SK-N-SH treated with all-trans-retinoic acid at 6 μM for 48 hours (cell line): ENCODE results near the gene VMP1.
A peak's percentile ranks its signal among the peaks of the same experiment; 100 is the strongest.

Experiments used
- ATAC-seq: fragments of 200-7000 bp; cut with Tn5 transposase; 3 replicates; pipeline ENCODE4 v1.9.1; 2020; ENCODE audit warnings: mild to moderate bottlenecking, moderate library complexity
- ARNTL ChIP-seq: fragments of 450-650 bp; formaldehyde crosslinking; IDR thresholded peaks from 2 replicates; pipeline ENCODE4 v1.5.0; 2020; ENCODE audit warnings: low read depth, mild to moderate bottlenecking, moderate library complexity, borderline replicate concordance
- BACH2 ChIP-seq: fragments of 250-450 bp; sonication (Bioruptor Pico); IDR thresholded peaks from 2 replicates; pipeline ENCODE4 v1.9.0; 2021; ENCODE audit warnings: mild to moderate bottlenecking, borderline replicate concordance
- ESRRG ChIP-seq: fragments of 250-450 bp; sonication (Bioruptor Pico); IDR thresholded peaks from 2 replicates; pipeline ENCODE4 v1.6.1; 2021; ENCODE audit warnings: mild to moderate bottlenecking
- GLIS3 ChIP-seq: fragments of 250-450 bp; sonication (Bioruptor Pico); IDR thresholded peaks from 2 replicates; pipeline ENCODE4 v1.5.0; 2020; ENCODE audit warnings: mild to moderate bottlenecking, moderate library complexity
- ISL1 ChIP-seq: fragments of 250-450 bp; sonication (Bioruptor Pico); IDR thresholded peaks from 2 replicates; pipeline ENCODE4 v2.1.2; 2022; ENCODE audit warnings: mild to moderate bottlenecking, moderate library complexity
- OSR1 ChIP-seq: fragments of 250-450 bp; sonication (Bioruptor Pico); IDR thresholded peaks from 2 replicates; pipeline ENCODE4 v1.8.0; 2022; ENCODE audit warnings: moderate library complexity, mild to moderate bottlenecking, inconsistent platforms
- PPARA ChIP-seq: fragments of 250-450 bp; sonication (Bioruptor Pico); IDR thresholded peaks from 2 replicates; pipeline ENCODE4 v1.5.0; 2020; ENCODE audit warnings: mild to moderate bottlenecking, borderline replicate concordance
- RARB ChIP-seq: fragments of 250-450 bp; sonication (Bioruptor Pico); IDR thresholded peaks from 2 replicates; pipeline ENCODE4 v1.8.0; 2021; ENCODE audit warnings: mild to moderate bottlenecking, moderate library complexity
- SNAI2 ChIP-seq: fragments of 250-450 bp; sonication (Bioruptor Pico); IDR thresholded peaks from 2 replicates; pipeline ENCODE4 v1.5.0; 2020; ENCODE audit warnings: mild to moderate bottlenecking, moderate library complexity
- TCF4 ChIP-seq: fragments of 250-450 bp; sonication (Bioruptor Pico); IDR thresholded peaks from 2 replicates; pipeline ENCODE4 v1.8.0; 2021; ENCODE audit warnings: mild to moderate bottlenecking, moderate library complexity, borderline replicate concordance
- TOX ChIP-seq: fragments of 250-450 bp; sonication (Bioruptor Pico); IDR thresholded peaks from 2 replicates; pipeline ENCODE4 v1.8.0; 2021; ENCODE audit warnings: mild to moderate bottlenecking, moderate library complexity, borderline replicate concordance
- ZFP3 ChIP-seq: fragments of 250-450 bp; sonication (Bioruptor Pico); IDR thresholded peaks from 2 replicates; pipeline ENCODE4 v1.5.0; 2020; ENCODE audit warnings: mild to moderate bottlenecking, moderate library complexity
- ZFP30 ChIP-seq: fragments of 450-650 bp; formaldehyde crosslinking; IDR thresholded peaks from 2 replicates; pipeline ENCODE4 v1.5.0; 2022; ENCODE audit warnings: mild to moderate bottlenecking, moderate library complexity
- ZNF565 ChIP-seq: fragments of 450-650 bp; formaldehyde crosslinking; conservative IDR thresholded peaks from 2 replicates; pipeline ENCODE4 v1.5.0; 2020; ENCODE audit warnings: low read depth, mild to moderate bottlenecking, moderate library complexity
- ZNF70 ChIP-seq: fragments of 450-650 bp; formaldehyde crosslinking; IDR thresholded peaks from 2 replicates; pipeline ENCODE4 v1.5.0; 2020; ENCODE audit warnings: mild to moderate bottlenecking, moderate library complexity
- ZNF8 ChIP-seq: fragments of 450-650 bp; formaldehyde crosslinking; IDR thresholded peaks from 2 replicates; pipeline ENCODE4 v1.5.0; 2020; ENCODE audit warnings: mild to moderate bottlenecking, moderate library complexity
- TF ChIP-seq, protein P1 (sequence below): fragments of 250-450 bp; sonication (Bioruptor Pico); IDR thresholded peaks from 2 replicates; pipeline ENCODE4 v1.8.0; 2021; ENCODE audit warnings: low read depth, mild to moderate bottlenecking, moderate library complexity, borderline replicate concordance
- TF ChIP-seq, protein P2 (sequence below): fragments of 250-450 bp; sonication (Bioruptor Pico); IDR thresholded peaks from 2 replicates; pipeline ENCODE4 v1.8.0; 2020; ENCODE audit warnings: mild to moderate bottlenecking, moderate library complexity, borderline replicate concordance
- TF ChIP-seq, protein P3 (sequence below): fragments of 250-450 bp; sonication (Bioruptor Pico); IDR thresholded peaks from 2 replicates; pipeline ENCODE4 v1.5.1; 2020; ENCODE audit warnings: low read depth, mild to moderate bottlenecking, moderate library complexity
- TF ChIP-seq, protein P4 (sequence below): fragments of 250-450 bp; sonication (Bioruptor Pico); IDR thresholded peaks from 2 replicates; pipeline ENCODE4 v1.5.1; 2021; ENCODE audit warnings: mild to moderate bottlenecking, moderate library complexity
- TF ChIP-seq, protein P5 (sequence below): fragments of 250-450 bp; sonication (Bioruptor Pico); IDR thresholded peaks from 2 replicates; pipeline ENCODE4 v1.5.0; 2020; ENCODE audit warnings: mild to moderate bottlenecking, moderate library complexity

The VMP1 gene

DNA sequence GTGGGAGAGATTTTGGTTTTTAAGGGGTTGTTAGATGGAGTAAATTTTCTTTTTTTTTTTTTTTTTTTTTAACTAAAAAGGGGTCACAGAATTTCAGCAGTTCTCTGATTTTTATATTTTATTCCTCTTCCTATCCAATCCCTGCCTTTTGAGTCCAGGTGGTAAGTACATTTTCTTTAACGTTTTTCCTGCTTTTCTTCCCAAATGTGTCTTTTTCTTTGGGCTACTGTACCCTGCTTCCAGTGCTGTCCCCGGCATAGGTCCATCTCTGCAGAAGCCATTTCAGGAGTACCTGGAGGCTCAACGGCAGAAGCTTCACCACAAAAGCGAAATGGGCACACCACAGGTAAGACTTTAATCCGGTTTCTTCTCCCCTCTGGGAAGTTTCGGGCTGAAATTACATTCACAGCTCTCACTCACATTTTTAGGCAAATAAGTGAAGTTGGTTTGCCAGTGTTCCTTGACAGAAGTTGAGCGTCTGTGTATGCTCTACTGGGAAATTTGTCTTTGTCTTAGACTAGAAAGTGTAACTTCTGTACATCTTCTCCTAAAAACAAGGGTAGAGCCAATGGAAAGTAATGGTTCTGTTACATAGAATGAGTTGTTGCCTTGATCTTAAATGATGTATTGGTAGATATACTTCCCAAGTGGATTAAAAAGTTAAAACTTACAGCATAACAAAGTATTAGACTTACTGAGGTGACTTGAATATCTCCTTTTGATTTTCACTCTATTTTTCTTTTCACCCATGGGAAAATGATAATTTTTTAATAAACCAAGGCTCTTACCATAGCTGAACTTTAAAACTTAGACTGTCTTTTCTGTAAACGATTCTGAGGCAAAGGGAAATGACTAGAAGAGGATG, 130.8 kb downstream of the VMP1 start:
- TF ChIP-seq PPARA (CRISPR knock-in tag) (no peak), ZNF8 (peak; percentile 20; the same call in 1 of the 2 replicates), ESRRG (CRISPR knock-in tag) (peak; percentile 96), OSR1 (CRISPR knock-in tag) (0 out of 2 replicates have a peak, but pooled peaks have one; percentile 26), ZFP30 (CRISPR knock-in tag) (peak; percentile 29; the same call in 1 of the 2 replicates), TOX (CRISPR knock-in tag) (no peak), ZFP3 (CRISPR knock-in tag) (no peak), RARB (CRISPR knock-in tag) (no peak), SNAI2 (CRISPR knock-in tag) (no peak), TCF4 (CRISPR knock-in tag) (no peak), ISL1 (CRISPR knock-in tag) (peak; percentile 14; the same call in 1 of the 2 replicates), ZNF565 (peak; percentile 7; the same call in 1 of the 2 replicates), ZNF70 (CRISPR knock-in tag) (0 out of 2 replicates have a peak, but pooled peaks have one; percentile 13)
- TF ChIP-seq, protein P1, sequence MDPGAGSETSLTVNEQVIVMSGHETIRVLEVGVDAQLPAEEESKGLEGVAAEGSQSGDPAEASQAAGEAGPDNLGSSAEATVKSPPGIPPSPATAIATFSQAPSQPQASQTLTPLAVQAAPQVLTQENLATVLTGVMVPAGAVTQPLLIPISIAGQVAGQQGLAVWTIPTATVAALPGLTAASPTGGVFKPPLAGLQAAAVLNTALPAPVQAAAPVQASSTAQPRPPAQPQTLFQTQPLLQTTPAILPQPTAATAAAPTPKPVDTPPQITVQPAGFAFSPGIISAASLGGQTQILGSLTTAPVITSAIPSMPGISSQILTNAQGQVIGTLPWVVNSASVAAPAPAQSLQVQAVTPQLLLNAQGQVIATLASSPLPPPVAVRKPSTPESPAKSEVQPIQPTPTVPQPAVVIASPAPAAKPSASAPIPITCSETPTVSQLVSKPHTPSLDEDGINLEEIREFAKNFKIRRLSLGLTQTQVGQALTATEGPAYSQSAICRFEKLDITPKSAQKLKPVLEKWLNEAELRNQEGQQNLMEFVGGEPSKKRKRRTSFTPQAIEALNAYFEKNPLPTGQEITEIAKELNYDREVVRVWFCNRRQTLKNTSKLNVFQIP (CRISPR knock-in tag), result peak; percentile 94
- TF ChIP-seq, protein P2, sequence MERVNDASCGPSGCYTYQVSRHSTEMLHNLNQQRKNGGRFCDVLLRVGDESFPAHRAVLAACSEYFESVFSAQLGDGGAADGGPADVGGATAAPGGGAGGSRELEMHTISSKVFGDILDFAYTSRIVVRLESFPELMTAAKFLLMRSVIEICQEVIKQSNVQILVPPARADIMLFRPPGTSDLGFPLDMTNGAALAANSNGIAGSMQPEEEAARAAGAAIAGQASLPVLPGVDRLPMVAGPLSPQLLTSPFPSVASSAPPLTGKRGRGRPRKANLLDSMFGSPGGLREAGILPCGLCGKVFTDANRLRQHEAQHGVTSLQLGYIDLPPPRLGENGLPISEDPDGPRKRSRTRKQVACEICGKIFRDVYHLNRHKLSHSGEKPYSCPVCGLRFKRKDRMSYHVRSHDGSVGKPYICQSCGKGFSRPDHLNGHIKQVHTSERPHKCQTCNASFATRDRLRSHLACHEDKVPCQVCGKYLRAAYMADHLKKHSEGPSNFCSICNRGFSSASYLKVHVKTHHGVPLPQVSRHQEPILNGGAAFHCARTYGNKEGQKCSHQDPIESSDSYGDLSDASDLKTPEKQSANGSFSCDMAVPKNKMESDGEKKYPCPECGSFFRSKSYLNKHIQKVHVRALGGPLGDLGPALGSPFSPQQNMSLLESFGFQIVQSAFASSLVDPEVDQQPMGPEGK (CRISPR knock-in tag), result no peak
- TF ChIP-seq, protein P3, sequence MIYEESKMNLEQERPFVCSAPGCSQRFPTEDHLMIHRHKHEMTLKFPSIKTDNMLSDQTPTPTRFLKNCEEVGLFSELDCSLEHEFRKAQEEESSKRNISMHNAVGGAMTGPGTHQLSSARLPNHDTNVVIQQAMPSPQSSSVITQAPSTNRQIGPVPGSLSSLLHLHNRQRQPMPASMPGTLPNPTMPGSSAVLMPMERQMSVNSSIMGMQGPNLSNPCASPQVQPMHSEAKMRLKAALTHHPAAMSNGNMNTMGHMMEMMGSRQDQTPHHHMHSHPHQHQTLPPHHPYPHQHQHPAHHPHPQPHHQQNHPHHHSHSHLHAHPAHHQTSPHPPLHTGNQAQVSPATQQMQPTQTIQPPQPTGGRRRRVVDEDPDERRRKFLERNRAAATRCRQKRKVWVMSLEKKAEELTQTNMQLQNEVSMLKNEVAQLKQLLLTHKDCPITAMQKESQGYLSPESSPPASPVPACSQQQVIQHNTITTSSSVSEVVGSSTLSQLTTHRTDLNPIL (CRISPR knock-in tag), result peak; percentile 64; the same call in 1 of the 2 replicates
- TF ChIP-seq, protein P4, sequence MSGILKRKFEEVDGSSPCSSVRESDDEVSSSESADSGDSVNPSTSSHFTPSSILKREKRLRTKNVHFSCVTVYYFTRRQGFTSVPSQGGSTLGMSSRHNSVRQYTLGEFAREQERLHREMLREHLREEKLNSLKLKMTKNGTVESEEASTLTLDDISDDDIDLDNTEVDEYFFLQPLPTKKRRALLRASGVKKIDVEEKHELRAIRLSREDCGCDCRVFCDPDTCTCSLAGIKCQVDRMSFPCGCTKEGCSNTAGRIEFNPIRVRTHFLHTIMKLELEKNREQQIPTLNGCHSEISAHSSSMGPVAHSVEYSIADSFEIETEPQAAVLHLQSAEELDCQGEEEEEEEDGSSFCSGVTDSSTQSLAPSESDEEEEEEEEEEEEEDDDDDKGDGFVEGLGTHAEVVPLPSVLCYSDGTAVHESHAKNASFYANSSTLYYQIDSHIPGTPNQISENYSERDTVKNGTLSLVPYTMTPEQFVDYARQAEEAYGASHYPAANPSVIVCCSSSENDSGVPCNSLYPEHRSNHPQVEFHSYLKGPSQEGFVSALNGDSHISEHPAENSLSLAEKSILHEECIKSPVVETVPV (CRISPR knock-in tag), result peak; percentile 86; the same call in 1 of the 2 replicates
- TF ChIP-seq, protein P5, sequence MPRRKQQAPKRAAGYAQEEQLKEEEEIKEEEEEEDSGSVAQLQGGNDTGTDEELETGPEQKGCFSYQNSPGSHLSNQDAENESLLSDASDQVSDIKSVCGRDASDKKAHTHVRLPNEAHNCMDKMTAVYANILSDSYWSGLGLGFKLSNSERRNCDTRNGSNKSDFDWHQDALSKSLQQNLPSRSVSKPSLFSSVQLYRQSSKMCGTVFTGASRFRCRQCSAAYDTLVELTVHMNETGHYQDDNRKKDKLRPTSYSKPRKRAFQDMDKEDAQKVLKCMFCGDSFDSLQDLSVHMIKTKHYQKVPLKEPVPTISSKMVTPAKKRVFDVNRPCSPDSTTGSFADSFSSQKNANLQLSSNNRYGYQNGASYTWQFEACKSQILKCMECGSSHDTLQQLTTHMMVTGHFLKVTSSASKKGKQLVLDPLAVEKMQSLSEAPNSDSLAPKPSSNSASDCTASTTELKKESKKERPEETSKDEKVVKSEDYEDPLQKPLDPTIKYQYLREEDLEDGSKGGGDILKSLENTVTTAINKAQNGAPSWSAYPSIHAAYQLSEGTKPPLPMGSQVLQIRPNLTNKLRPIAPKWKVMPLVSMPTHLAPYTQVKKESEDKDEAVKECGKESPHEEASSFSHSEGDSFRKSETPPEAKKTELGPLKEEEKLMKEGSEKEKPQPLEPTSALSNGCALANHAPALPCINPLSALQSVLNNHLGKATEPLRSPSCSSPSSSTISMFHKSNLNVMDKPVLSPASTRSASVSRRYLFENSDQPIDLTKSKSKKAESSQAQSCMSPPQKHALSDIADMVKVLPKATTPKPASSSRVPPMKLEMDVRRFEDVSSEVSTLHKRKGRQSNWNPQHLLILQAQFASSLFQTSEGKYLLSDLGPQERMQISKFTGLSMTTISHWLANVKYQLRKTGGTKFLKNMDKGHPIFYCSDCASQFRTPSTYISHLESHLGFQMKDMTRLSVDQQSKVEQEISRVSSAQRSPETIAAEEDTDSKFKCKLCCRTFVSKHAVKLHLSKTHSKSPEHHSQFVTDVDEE, result no peak
- peak; percentile 0; the same call in 2 of the 3 replicates for ATAC-seq

DNA sequence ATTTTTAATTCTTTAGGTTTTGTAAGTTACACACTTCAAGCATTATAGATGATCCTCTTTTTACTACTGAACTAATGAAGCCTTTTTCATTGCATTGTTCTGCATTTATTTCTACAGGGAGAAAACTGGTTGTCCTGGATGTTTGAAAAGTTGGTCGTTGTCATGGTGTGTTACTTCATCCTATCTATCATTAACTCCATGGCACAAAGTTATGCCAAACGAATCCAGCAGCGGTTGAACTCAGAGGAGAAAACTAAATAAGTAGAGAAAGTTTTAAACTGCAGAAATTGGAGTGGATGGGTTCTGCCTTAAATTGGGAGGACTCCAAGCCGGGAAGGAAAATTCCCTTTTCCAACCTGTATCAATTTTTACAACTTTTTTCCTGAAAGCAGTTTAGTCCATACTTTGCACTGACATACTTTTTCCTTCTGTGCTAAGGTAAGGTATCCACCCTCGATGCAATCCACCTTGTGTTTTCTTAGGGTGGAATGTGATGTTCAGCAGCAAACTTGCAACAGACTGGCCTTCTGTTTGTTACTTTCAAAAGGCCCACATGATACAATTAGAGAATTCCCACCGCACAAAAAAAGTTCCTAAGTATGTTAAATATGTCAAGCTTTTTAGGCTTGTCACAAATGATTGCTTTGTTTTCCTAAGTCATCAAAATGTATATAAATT, 132.3 kb downstream of the VMP1 start:
- no peak for ATAC-seq
- TF ChIP-seq TOX (CRISPR knock-in tag) (no peak), ARNTL (CRISPR knock-in tag) (no peak), TCF4 (CRISPR knock-in tag) (no peak), ZNF70 (CRISPR knock-in tag) (no peak), PPARA (CRISPR knock-in tag) (no peak), ISL1 (CRISPR knock-in tag) (no peak), OSR1 (CRISPR knock-in tag) (no peak), RARB (CRISPR knock-in tag) (no peak), ZFP3 (CRISPR knock-in tag) (no peak), ESRRG (CRISPR knock-in tag) (0 out of 2 replicates have a peak, but pooled peaks have one; percentile 6), SNAI2 (CRISPR knock-in tag) (no peak), BACH2 (CRISPR knock-in tag) (no peak), ZNF565 (no peak; the same call in 1 of the 2 replicates), GLIS3 (CRISPR knock-in tag) (no peak)
- TF ChIP-seq, protein P3 (CRISPR knock-in tag), result no peak
- TF ChIP-seq, protein P1 (CRISPR knock-in tag), result peak; percentile 6; the same call in 1 of the 2 replicates
- TF ChIP-seq, protein P4 (CRISPR knock-in tag), result peak; percentile 73; the same call in 1 of the 2 replicates
